A549 (cell line): ENCODE measurements around the gene DNAJB13.

Source experiments
- BHLHE40 ChIP-seq: IDR thresholded peaks from 2 replicates; pipeline ENCODE4 v1.6.1; 2012; ENCODE audit warnings: low read depth, low read length, inconsistent platforms
- CEBPB ChIP-seq, 2 experiments: fragments of >200 bp in 1 of 2; sonication (Bioruptor Twin) in 1 of 2; formaldehyde crosslinking in 1 of 2; IDR thresholded peaks; 2 replicates each; pipeline ENCODE4 v1.6.1; 2012 to 2016
- CTCF ChIP-seq: fragments of >200 bp; sonication (Bioruptor Twin); formaldehyde crosslinking; IDR thresholded peaks from 3 replicates; pipeline ENCODE4 v1.5.1; 2016
- EHMT2 ChIP-seq: fragments of 200-600 bp; sonication (generic); IDR thresholded peaks from 2 replicates; pipeline ENCODE4 v1.6.1; 2016; ENCODE audit warnings: antibody characterized with exemption, low read depth, mild to moderate bottlenecking, moderate library complexity
- ELK1 ChIP-seq: fragments of 150-350 bp; IDR thresholded peaks from 2 replicates; pipeline ENCODE4 v1.6.1; 2014; ENCODE audit warnings: low read depth, mild to moderate bottlenecking, low read length
- EP300 ChIP-seq, 2 experiments: fragments of >200 bp; sonication (Bioruptor Twin); formaldehyde crosslinking; IDR thresholded peaks; 2 replicates in 1 of 2; 3 replicates in 1 of 2; pipeline ENCODE4 v1.6.1; 2016 to 2017
- FOSB ChIP-seq: fragments of 250-450 bp; sonication (Bioruptor Pico); IDR thresholded peaks from 2 replicates; pipeline ENCODE4 v1.5.0; 2020; ENCODE audit warnings: mild to moderate bottlenecking, moderate library complexity
- GATA3 ChIP-seq: IDR thresholded peaks from 2 replicates; pipeline ENCODE4 v1.6.1; 2012; ENCODE audit warnings: borderline replicate concordance
- HMGXB4 ChIP-seq: fragments of 250-450 bp; sonication (Bioruptor Pico); IDR thresholded peaks from 2 replicates; pipeline ENCODE4 v1.5.0; 2021; ENCODE audit warnings: mild to moderate bottlenecking, moderate library complexity, borderline replicate concordance
- MYC ChIP-seq: IDR thresholded peaks from 2 replicates; pipeline ENCODE4 v1.6.1; 2012; ENCODE audit warnings: mild to moderate bottlenecking, inconsistent platforms, low read length, improper control_type of control experiment, borderline replicate concordance
- POLR2A ChIP-seq: IDR thresholded peaks from 2 replicates; pipeline ENCODE4 v1.6.1; 2012; ENCODE audit warnings: mild to moderate bottlenecking, low read length
- REST ChIP-seq: fragments of 200-600 bp; sonication (generic); IDR thresholded peaks from 2 replicates; pipeline ENCODE4 v1.6.1; 2016; ENCODE audit warnings: antibody characterized with exemption, mild to moderate bottlenecking, moderate library complexity
- RFX5 ChIP-seq: fragments of 450-650 bp; IDR thresholded peaks from 2 replicates; pipeline ENCODE4 v1.7.1; 2014; ENCODE audit warnings: antibody characterized with exemption, mild to moderate bottlenecking, moderate library complexity

GRCh38 chr11:74018331-74019005, 67.6 kb downstream of the DNAJB13 start:
- TF ChIP-seq HMGXB4 (no peak), RFX5 (no peak), POLR2A (no peak), CTCF (no peak), GATA3 (no peak), BHLHE40 (no peak), FOSB (CRISPR knock-in tag) (no peak), EP300 (IDR thresholded peaks at IDR 0.05) (no peak), CEBPB (IDR thresholded peaks at IDR 0.05) (no peak), EHMT2 (no peak), ELK1 (no peak), MYC (no peak), REST (no peak)
